A673 (cell line): Measurements from ENCODE around the gene IL15. TPM values are rescaled to one million over a fixed set of nuclear protein-coding genes. Genes with fewer than 3 reads are reported as not detected.
A peak's percentile ranks its signal among the peaks of the same experiment; 100 is the strongest.

Experiments
- BruUV-seq: library from RNA; stranded (reverse); fragments of 400-500 nt; replicated peaks from 2 replicates; lab custom pipeline; 2021; lab: Mats Ljungman, UMichigan
- CTCF ChIA-PET: fragments of 300-600 bp; sonication (Branson Sonifier 250); formaldehyde crosslinking; loops from one replicate; lab custom pipeline; 2022; ENCODE audit warnings: antibody characterized with exemption; lab: Charles Lee
- POLR2A ChIA-PET: fragments of 300-600 bp; sonication (Branson Sonifier 250); formaldehyde crosslinking; loops from one replicate; lab custom pipeline; 2022; ENCODE audit warnings: antibody characterized with exemption; ENCODE audit not compliant: low non-redundant PET; lab: Charles Lee
- DNase-seq: peaks from one replicate; pipeline ENCODE4 v3.0.0-alpha.2; 2015; ENCODE audit warnings: low spot score
- H3K27ac ChIP-seq: fragments of 200-600 bp; sonication (generic); 2 replicates; pipeline ENCODE4 v1.5.1; 2016; ENCODE audit warnings: mixed run types, low read depth, mild to moderate bottlenecking, mixed read lengths, antibody characterized with exemption, low read length; ENCODE audit not compliant: poor library complexity, severe bottlenecking
- H3K27me3 ChIP-seq: fragments of 200-600 bp; sonication (generic); replicated peaks from 2 replicates; pipeline ENCODE4 v1.6.1; 2017; ENCODE audit warnings: mixed run types, low read depth, mild to moderate bottlenecking, mixed read lengths, antibody characterized with exemption, low read length; ENCODE audit not compliant: insufficient read depth, poor library complexity
- H3K36me3 ChIP-seq: fragments of 200-600 bp; sonication (generic); 2 replicates; pipeline ENCODE4 v1.6.1; 2016; ENCODE audit warnings: mixed run types, mild to moderate bottlenecking, mixed read lengths, antibody characterized with exemption, low read length; ENCODE audit not compliant: insufficient read depth, poor library complexity, severe bottlenecking
- H3K4me1 ChIP-seq: fragments of 200-600 bp; sonication (generic); 2 replicates; pipeline ENCODE4 v1.6.1; 2017; ENCODE audit warnings: mixed run types, mild to moderate bottlenecking, mixed read lengths, antibody characterized with exemption, low read length; ENCODE audit not compliant: insufficient read depth, poor library complexity, severe bottlenecking
- H3K4me3 ChIP-seq: fragments of 200-600 bp; sonication (generic); 2 replicates; pipeline ENCODE4 v1.5.1; 2016; ENCODE audit warnings: low read depth, mixed run types, mild to moderate bottlenecking, mixed read lengths, low read length; ENCODE audit not compliant: poor library complexity, severe bottlenecking
- H3K9me3 ChIP-seq: fragments of 200-600 bp; sonication (generic); 2 replicates; pipeline ENCODE4 v1.6.1; 2016; ENCODE audit warnings: mixed run types, low read depth, mild to moderate bottlenecking, mixed read lengths, antibody characterized with exemption, low read length; ENCODE audit not compliant: poor library complexity, severe bottlenecking
- EZH2 ChIP-seq: fragments of 200-600 bp; sonication (generic); IDR thresholded peaks from 2 replicates; pipeline ENCODE4 v1.6.1; 2017; ENCODE audit warnings: borderline replicate concordance, low read depth, mild to moderate bottlenecking, mixed read lengths, antibody characterized with exemption, low read length; ENCODE audit not compliant: poor library complexity, severe bottlenecking
- intact Hi-C: fragments of 100-400 bp; cut with micrococcal nuclease; formaldehyde crosslinking; loops from one replicate; pipeline ENCODE4 v1.10.0; 2022; ENCODE audit not compliant: unreplicated experiment
- total RNA-seq: library from RNA; stranded (reverse); gene quantifications from 2 replicates; pipeline ENCODE4 v1.2.3, GENCODE V29; 2021
- TF ChIP-seq, protein P1 (sequence below): fragments of 300-800, 200-600 bp; sonication (generic); conservative IDR thresholded peaks from 2 replicates; pipeline ENCODE4 v1.5.1; 2017; ENCODE audit warnings: low read depth, mild to moderate bottlenecking, antibody characterized with exemption, low read length, moderate library complexity, mixed read lengths

Gene IL15
- total RNA-seq, 1 experiment from 2014 or later, result 0.21 TPM

DNA sequence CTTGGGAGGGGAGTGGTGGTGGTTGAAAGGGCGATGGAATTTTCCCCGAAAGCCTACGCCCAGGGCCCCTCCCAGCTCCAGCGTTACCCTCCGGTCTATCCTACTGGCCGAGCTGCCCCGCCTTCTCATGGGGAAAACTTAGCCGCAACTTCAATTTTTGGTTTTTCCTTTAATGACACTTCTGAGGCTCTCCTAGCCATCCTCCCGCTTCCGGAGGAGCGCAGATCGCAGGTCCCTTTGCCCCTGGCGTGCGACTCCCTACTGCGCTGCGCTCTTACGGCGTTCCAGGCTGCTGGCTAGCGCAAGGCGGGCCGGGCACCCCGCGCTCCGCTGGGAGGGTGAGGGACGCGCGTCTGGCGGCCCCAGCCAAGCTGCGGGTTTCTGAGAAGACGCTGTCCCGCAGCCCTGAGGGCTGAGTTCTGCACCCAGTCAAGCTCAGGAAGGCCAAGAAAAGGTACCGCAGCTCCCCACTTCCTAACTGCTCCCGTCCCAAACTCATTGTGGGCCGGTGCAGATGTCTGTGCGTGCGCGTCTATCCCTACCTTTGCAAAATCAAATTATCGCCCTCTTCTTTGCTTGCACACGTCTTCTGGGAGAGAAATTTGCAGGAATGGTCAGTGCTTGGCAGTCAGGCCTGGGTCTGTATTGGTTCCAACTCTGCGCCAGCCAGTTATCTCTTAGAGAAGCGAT, 533 bp downstream of the IL15 start:
- Histone ChIP-seq H3K4me3 (peak overlapping the region; percentile 71), H3K9me3 (no peaks in the 10 kb centered on the region), H3K27me3 (peaks cover 7% of the 10 kb centered on the region), H3K27ac (no peak overlapping the region), H3K4me1 (no peaks in the 10 kb centered on the region), H3K36me3 (no peaks in the 10 kb centered on the region)
- TF ChIP-seq, protein P1, sequence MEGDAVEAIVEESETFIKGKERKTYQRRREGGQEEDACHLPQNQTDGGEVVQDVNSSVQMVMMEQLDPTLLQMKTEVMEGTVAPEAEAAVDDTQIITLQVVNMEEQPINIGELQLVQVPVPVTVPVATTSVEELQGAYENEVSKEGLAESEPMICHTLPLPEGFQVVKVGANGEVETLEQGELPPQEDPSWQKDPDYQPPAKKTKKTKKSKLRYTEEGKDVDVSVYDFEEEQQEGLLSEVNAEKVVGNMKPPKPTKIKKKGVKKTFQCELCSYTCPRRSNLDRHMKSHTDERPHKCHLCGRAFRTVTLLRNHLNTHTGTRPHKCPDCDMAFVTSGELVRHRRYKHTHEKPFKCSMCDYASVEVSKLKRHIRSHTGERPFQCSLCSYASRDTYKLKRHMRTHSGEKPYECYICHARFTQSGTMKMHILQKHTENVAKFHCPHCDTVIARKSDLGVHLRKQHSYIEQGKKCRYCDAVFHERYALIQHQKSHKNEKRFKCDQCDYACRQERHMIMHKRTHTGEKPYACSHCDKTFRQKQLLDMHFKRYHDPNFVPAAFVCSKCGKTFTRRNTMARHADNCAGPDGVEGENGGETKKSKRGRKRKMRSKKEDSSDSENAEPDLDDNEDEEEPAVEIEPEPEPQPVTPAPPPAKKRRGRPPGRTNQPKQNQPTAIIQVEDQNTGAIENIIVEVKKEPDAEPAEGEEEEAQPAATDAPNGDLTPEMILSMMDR, result no peak
- no peak for TF ChIP-seq EZH2
- peak; percentile 32 for DNase-seq
- no TSS peak for BruUV-seq
- ChIA-PET POLR2A (no interaction called here), CTCF (no interaction called here)
- intact Hi-C loops, result no loop called here

DNA sequence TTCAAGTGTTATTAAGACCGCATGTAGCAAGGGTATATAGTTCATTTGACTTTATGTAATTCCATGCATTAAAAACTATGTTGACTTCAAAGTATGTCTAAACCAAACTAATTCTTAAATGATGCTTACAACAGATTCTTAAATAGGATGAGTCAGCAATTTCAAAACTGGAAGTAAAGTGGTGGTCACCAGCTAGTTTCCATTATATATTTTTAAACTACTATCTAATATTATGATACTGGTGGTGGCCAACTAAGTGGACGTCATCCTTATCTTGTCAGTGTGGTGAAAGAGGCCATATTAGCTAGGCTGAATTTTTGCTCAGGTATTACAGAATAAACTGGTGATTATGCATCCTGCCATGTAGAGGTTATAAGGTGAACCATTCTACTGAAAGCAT, 1.2 kb downstream of the IL15 start:
- peak overlapping the region; percentile 71 for H3K4me3 ChIP-seq
- CTCF ChIA-PET, result no interaction called here
- BruUV-seq, result no TSS peak
- DNase-seq, result no peak
- intact Hi-C loops, result no loop called here
- TF ChIP-seq EZH2, result no peak
- TF ChIP-seq, protein P1, result no peak
- H3K27ac ChIP-seq, result no peak overlapping the region
- H3K4me1 ChIP-seq, result no peaks in the 10 kb centered on the region
- POLR2A ChIA-PET, result no interaction called here
- no peaks in the 10 kb centered on the region for H3K9me3 ChIP-seq
- peaks cover 7% of the 10 kb centered on the region for H3K27me3 ChIP-seq
- H3K36me3 ChIP-seq, result no peaks in the 10 kb centered on the region

DNA sequence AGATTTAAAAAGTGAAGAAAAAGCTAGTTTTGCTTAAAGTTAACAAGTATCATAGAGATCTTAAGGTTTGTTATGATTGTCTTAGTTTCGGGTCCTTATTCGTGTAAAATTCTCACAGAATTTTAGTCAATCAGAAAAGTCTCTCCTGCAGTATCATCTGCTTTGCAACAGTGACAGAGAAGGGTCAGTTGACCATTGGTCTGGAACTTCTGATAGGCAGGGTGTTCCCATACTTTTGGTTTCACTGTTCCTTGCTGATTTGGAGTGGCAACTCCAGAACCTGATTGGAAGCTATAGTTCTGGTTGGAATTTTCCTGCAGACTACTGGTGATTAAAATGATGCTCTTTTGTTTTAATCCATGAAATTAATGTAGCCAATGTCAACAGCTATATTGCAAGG, 1.8 kb downstream of the IL15 start:
- Histone ChIP-seq H3K4me3 (no peak overlapping the region), H3K4me1 (no peaks in the 10 kb centered on the region), H3K27me3 (peaks cover 7% of the 10 kb centered on the region), H3K9me3 (no peaks in the 10 kb centered on the region), H3K36me3 (no peaks in the 10 kb centered on the region), H3K27ac (no peak overlapping the region)
- no peak for DNase-seq
- CTCF ChIA-PET, result no interaction called here
- POLR2A ChIA-PET, result no interaction called here
- intact Hi-C loops, result no loop called here
- no peak for TF ChIP-seq EZH2
- TF ChIP-seq, protein P1, result no peak
- no TSS peak for BruUV-seq
